Stimulated activated CD4-positive, alpha-beta T cell treated with anti-CD3 and anti-CD28 coated beads, Interleukin-12 subunit alpha, Interleukin-12 subunit beta, amount 100 ng/mL, for 4 hours (primary cell): ENCODE results near the gene DIS3L2.
A peak's percentile ranks its signal among the peaks of the same experiment; 100 is the strongest.

Experiments used
- DNase-seq: peaks from one replicate; pipeline ENCODE4 v3.0.0-alpha.2; 2020

DIS3L2 gene, protein sequence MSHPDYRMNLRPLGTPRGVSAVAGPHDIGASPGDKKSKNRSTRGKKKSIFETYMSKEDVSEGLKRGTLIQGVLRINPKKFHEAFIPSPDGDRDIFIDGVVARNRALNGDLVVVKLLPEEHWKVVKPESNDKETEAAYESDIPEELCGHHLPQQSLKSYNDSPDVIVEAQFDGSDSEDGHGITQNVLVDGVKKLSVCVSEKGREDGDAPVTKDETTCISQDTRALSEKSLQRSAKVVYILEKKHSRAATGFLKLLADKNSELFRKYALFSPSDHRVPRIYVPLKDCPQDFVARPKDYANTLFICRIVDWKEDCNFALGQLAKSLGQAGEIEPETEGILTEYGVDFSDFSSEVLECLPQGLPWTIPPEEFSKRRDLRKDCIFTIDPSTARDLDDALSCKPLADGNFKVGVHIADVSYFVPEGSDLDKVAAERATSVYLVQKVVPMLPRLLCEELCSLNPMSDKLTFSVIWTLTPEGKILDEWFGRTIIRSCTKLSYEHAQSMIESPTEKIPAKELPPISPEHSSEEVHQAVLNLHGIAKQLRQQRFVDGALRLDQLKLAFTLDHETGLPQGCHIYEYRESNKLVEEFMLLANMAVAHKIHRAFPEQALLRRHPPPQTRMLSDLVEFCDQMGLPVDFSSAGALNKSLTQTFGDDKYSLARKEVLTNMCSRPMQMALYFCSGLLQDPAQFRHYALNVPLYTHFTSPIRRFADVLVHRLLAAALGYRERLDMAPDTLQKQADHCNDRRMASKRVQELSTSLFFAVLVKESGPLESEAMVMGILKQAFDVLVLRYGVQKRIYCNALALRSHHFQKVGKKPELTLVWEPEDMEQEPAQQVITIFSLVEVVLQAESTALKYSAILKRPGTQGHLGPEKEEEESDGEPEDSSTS

DNA sequence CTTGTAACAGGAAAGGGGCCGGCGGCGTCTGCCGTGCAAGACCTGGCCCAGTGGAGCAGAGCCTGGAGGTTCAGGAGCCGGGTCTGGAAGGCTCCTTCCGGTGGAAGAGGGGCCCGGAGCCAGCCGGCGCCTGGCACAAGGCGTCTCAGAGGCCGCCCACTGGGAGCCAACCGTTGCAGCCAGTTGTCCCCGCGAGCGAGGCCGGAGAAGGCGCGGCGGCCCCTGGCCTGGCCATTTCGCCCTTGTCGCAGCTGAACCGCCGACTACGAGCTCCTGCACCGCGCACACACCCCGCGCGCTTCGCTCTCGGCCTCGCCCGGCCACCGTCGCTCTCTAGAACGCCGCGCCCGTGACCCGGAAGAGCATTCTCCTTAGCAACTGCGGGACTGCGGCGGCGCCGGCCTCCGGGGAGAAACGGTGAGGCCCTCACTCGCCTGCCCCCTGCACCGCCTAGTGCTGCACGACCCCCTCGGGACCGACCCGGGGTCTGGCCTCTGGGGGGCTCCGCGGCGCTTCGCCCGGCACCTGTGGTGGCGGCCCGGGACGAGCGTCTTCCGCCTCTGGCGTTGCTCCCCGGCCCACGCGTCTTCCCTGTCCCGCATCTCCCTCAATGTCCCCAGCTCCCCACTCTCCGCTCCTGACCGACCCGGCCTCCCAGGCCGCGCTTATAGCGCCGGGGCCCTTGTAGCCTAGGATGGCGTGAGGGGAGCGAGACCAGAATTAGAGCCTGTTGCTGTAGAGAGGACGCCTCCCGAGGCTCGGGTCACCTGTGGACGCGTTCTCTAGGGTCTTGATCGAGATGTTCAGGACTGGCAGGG, at the start of gene DIS3L2:
Gene DIS3L2, plus strand, starts transcription at position 365 of the 818 bp plus-strand sequence. CDS start 53,215 bp downstream, outside the sequence.
- DNase-seq = peak; percentile 76

DNA sequence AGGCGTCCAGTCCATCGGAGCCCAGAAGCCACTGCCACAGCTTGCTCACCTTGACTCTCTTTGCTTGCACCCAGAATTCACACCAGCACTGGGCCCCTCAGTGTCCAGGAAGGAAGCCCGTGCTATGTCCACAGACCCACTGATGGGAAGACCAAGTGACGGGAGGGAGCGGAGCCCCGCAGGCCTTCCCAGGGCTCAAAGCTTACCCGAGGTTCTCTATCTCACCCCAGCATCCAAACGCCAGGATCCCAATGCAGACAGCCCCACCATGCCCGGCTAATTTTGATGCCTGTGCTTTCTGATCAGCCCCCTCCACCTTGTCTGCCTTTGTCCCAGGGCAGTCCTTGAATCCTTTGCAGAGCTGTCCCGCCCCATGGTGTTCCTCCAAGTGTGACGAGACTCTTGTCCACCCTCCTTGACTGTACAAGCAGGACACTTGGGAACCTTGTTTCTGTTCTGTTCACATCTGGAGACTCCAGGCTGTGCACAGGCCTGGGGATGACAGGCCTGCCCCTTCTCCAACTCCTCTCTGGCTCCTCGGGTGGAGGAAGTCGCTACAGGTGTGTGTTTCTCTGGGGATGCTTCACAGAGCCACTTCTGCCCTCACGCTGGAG, 47.3 kb upstream of the DIS3L2 start:
- no peak for DNase-seq

- no peak for DNase-seq
These were observed 44.0 kb upstream of the DIS3L2 start for GRCh38 chr2:231917280-231918066.

- DNase-seq = no peak
These were observed 42.8 kb upstream of the DIS3L2 start for GRCh38 chr2:231918501-231919330.

DNA sequence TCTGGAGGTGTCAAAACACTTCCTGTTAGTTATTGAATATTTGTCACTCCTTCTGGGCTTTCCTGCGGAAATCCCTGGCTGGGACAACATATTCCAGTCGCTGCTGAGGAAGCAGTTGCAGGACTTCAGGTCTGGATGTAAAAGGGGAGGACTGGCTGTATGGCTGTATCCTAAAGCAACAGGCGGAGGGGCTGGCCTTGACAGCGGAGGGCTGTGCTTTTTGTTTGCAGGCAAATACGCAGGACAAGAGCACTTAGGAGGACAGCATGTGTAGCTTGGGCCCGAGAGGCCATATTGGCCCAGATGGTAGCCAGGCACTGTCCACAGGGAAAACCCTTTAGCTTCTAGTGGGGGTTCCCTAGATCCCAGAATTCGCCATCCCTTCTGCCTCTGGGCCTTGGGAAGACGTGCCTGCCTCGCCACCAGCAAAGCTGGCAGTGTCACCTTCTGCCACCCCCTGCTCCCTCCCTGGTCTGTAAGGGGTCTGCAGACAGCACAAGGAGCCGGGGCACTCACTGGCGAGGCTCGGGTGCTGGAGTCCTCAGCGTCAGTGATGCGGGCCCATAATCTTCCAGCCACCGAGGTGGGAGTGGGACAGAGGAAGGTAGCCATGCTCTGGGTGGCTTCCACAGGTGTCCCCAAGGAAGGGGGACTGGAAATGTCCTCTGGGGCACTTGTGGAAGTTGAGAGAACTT, 42.0 kb upstream of the DIS3L2 start:
- DNase-seq = no peak

DNA sequence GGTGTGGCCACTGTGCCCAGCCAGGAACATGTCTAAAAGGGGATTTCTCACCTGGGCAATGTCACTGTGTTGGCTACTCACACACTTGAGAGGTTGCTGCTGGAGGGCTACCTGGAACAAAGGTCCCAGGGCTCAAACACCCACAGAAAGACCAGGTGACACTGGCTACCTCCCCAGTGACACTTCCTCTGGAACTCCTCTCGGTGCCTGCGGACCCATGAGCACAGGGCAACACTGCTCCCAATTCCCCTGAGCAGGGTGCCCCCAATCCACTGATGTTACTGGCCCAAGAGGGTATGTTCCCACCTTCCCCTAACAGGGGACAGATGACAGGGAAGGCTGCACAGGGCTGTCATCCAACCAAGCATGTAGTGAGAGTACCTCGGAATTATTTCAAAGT, 41.1 kb upstream of the DIS3L2 start:
- DNase-seq = no peak

DNA sequence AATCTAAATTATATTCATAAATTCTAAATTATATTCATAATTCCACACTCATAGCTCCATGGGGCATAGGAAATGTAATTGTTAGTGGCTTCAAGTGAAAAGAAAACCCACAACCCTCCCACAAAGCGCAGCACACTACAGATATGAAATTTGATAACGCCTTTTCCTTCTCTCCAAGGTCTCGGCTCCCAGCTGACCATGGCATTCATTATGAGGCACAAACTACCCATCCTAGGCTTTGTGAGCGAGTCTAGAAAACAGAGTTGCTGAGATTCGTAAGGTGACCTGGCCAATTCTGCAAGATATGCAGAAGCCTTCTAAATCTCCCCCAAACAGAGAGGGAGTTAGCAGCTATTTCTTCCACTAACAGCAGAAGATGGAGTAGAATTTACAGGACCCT, 40.7 kb upstream of the DIS3L2 start:
- DNase-seq = no peak

DNA sequence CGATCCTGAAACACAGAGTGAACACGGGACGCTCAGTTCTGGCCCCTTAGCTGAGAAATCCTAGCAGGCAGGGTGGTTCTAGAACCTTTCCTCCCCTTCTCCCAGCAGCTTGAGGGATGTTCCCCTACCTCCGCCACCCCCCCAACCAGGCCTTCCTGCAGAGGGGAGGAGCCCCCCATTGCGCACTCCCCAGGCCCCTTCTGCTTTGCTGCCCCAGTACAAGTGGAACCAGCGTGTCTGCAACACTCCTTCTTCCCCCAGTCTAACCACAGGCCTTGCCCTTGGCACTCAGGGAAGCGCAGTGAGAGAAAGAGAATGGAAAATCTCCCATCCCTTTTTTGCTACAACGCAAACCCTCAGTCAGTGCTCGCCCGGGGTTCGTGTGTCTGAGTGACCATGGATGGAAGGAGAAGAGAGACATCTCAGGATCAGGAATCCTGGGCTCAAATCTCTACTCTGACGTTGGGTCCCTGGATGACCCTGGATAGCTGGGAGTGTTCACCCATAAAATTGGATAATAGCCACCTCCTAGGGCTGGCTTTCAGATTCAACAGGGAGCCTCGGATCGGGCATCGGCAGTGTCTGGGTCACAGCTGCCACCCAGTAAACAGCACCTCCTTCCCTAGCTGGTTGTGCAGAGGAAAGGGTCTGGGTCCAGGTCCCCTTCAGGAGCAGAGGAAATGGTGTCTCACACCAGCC, 39.1 kb upstream of the DIS3L2 start:
- DNase-seq = no peak

DNA sequence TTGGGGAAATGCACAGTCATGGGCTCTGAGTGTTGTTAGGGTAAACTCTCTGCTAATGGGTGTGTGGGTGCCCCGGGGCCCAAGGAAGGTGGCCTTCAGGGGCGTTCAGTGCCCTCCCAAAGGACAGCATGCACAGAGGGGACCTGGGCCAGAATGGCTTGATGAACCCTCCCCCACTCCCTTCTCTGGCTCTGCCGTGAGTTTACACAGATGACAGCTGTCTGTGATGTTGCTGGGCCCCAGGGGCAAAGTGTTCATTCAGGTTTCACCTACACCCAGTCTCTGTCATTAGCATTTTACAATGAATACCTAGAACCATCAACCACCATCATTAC, 38.5 kb upstream of the DIS3L2 start:
- DNase-seq = no peak

- no peak for DNase-seq
These were observed 37.3 kb upstream of the DIS3L2 start for GRCh38 chr2:231923951-231924888.

DNA sequence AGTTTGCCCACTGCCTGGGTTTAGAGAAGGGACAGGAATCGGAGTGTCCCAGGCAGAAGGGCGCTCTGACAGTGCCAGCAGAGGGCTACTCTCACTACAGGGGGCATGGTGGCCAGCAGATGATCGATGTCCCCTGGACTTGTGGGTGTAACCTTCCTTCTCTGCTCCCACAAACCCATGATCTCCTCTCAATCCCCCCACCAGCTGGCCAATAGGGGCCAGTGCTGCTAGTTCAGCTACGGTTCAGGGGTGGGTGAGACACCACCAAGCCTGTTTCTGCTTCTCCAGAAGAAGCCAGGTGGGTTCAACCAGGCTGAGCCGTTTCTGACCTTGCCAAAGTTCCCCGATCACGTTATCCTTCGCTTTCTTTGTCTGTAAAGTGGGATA, 36.6 kb upstream of the DIS3L2 start:
- DNase-seq = no peak

DNA sequence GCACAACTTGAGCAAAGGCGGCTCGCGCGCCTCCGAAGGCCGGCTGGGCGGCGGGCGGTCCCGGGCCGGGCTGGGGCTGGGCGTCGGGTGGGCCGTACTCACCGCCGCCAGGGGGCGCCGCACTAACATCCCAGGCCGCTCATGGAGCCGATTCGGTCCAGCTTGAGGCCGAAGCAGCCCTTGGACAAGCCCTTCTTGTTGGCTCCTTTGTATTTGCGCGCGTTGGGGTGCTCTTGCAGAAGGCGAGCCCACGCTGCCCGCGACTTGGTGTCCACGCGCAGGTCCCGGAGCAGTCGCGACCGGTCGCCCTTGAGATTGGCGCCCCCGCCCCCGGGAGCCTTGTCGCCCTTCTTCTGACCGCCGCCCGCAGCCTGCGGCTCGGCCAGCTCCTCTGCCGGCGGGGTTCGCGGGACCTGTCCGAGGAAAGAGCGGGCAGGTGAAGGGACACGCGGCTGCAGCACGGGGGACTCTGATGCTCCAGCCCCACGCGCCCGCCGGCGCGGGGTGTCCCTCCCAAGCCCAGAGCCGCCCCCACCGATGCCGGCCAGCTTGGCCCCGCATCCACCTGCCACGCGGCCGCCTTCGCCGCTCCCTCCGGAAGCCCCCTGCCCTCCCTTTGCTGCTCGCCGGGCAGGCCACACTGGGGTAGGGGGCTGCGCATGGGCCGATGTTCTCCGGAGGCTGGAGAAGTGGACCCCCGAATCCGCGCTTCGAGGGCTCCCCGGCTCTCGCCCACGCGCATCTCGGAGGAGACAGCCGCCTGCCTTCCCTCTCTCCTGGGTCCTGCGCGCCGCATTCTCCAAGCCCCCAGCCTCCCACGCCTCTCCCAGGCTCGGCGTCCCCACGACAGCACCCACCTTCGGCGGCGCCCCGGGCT, 36.0 kb upstream of the DIS3L2 start:
- DNase-seq = peak; percentile 71

GRCh38 chr2:231926180-231926741, 35.3 kb upstream of the DIS3L2 start, which contains the start of gene NPPC:
Gene NPPC (minus strand): TSS chr2:231926396. CDS start chr2:231926249, 147 bp downstream.
- DNase-seq = peak; percentile 74

GRCh38 chr2:231926761-231927565, 34.5 kb upstream of the DIS3L2 start:
- peak; percentile 28 for DNase-seq

DNA sequence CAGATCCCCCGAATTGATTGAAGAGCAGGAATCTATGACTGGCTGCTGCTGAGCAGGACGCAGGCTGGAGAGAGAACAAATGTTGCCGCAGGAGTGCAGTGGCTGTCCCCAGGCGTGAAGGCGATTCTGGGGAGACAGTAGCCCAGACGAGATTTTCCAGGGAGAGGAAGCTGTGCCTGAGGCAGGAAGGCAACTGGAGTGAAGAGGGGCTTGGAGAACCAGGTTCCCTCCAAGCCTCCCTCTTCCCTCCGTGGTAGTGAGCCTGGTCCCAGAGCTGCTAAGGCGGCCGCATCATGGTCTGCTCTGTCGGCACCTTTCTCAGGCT, 34.0 kb upstream of the DIS3L2 start:
- DNase-seq = no peak

DNA sequence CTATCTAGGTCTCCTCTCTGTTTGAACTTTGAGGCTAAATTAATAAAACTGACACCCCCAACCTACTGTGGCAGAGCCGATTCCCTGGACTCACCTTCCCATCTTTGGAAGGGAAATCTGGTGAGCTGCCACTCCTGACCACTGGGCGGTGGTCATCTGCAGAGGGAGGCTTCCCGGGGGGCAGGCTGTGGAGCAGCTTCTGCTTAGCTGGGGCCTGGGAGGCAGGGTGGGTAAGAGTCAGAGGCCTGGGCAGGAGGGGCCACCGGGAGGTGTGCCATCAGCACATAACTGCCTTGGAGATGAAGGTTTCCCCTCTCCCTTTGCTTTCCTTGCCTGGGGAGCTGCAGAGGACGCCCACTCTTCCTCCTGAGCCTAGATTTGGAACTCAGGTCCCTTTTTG, 33.0 kb upstream of the DIS3L2 start:
- no peak for DNase-seq
